HepG2 (cell line): ENCODE results near the gene CMYA5. TPM values are rescaled to one million over a fixed set of nuclear protein-coding genes. Genes with fewer than 3 reads are reported as not detected.

Experiments used
- polyA plus RNA-seq, 8 experiments: library from polyadenylated mRNA; depleted of rRNA in 3 of 8; stranded (reverse) in 7 of 8; unstranded in 1 of 8; fragments of >200 nt; fragmentation: Illumina TruSeq in 4 of 8; extraction: Trizol in 4 of 8; gene quantifications; 2 replicates each; pipeline versions ENCODE4 v1.2.1 to v1.2.3, GENCODE V29; 2011 to 2016; ENCODE audit warnings: low read depth in 4 of 8, missing spikeins in 1 of 8, mixed read lengths in 1 of 8; ENCODE audit not compliant: insufficient read depth in 1 of 8
- small RNA-seq, 3 experiments: library from RNA; depleted of rRNA; stranded (forward); fragments of <200 nt; gene quantifications; one replicate each; pipeline ENCODE3, GENCODE V24; 2012; ENCODE audit warnings: low read depth in 2 of 3, low replicate concordance in 1 of 3; ENCODE audit not compliant: insufficient read length in 3 of 3, insufficient read depth in 2 of 3
- total RNA-seq, 5 experiments: library from RNA; depleted of rRNA; stranded (reverse); fragments of >200 nt; fragmentation: Illumina TruSeq; extraction: Trizol; gene quantifications; 2 replicates each; pipeline ENCODE4 v1.2.3, GENCODE V29; 2016; ENCODE audit warnings: low read depth in 1 of 5

CMYA5 gene
- total and polyA plus RNA-seq, 2 of the 13 experiments (the other 11 are each of a cell fraction or from before 2014, with no cell fraction given): 0.13 to 0.51 TPM

Small RNA genes lying within 50 kb of the gene (small RNA-seq; reads per million reads assigned to genes)
- gene AC008496.1: 0 reads per million in 3 experiments

Other genes with a start within 250 kb of the CMYA5 start
- gene HOMER1, start 175.7 kb upstream of the CMYA5 start, total RNA-seq (2016; rRNA removed; fragmentation: Illumina TruSeq; extraction: Trizol): 24.8 and 31.4 TPM in 2 replicates
- gene HOMER1, start 175.7 kb upstream of the CMYA5 start, polyA plus RNA-seq (2011; rRNA removed): 4.3 and 5.3 TPM in 2 replicates
- gene TENT2, start 77.4 kb upstream of the CMYA5 start, total RNA-seq (2016; rRNA removed; fragmentation: Illumina TruSeq; extraction: Trizol): 32.3 and 44.3 TPM in 2 replicates
- 32.7 and 55.5 TPM in 2 replicates for gene TENT2, start 77.4 kb upstream of the CMYA5 start, polyA plus RNA-seq (2011; rRNA removed)